GM12875 (cell line): ENCODE results near the gene ACAP3.
"Not testable (repeated sequence)": the region's sequence is repeated elsewhere in the genome, so short reads cannot be mapped to it uniquely, and the experiment has no call there.

Experiments used
- H3K4me3 ChIP-seq: one replicate; pipeline ENCODE4 v1.5.1; 2011; ENCODE audit warnings: low read depth, low read length, control low read depth
- TF ChIP-seq, protein P1 (sequence below): IDR thresholded peaks from 2 replicates; pipeline ENCODE4 v1.5.1; 2011; ENCODE audit warnings: low read depth, mild to moderate bottlenecking, control low read depth, inconsistent platforms, low read length, moderate library complexity, borderline replicate concordance; ENCODE audit not compliant: insufficient read depth

ACAP3 gene

DNA sequence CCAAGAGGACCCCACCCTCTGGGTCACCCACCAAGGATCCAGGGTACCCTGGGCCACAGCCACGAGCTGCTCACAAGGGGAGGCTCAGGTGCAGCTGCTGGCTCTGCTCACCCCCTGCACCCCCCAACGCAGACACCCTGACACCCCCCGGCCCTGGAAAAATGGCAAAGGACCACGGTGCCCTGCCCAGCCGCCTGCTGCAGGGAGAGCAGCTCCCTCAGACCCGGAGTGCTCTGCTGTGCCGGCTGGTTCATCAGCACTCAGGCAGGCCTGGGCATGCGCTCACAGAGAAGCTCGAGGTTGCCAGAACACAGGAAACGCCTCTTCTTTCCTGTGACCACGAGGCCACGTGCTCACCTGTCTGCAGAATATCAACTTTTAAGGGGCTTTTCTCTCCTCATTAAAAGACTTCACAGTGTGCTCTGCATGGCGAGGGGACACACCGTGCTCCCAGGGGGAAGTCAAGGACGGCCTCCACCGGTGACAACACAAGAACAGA is 56.9 kb downstream of the ACAP3 start:
- TF ChIP-seq, protein P1, sequence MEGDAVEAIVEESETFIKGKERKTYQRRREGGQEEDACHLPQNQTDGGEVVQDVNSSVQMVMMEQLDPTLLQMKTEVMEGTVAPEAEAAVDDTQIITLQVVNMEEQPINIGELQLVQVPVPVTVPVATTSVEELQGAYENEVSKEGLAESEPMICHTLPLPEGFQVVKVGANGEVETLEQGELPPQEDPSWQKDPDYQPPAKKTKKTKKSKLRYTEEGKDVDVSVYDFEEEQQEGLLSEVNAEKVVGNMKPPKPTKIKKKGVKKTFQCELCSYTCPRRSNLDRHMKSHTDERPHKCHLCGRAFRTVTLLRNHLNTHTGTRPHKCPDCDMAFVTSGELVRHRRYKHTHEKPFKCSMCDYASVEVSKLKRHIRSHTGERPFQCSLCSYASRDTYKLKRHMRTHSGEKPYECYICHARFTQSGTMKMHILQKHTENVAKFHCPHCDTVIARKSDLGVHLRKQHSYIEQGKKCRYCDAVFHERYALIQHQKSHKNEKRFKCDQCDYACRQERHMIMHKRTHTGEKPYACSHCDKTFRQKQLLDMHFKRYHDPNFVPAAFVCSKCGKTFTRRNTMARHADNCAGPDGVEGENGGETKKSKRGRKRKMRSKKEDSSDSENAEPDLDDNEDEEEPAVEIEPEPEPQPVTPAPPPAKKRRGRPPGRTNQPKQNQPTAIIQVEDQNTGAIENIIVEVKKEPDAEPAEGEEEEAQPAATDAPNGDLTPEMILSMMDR, result no peak
- no peak overlapping the region for H3K4me3 ChIP-seq

DNA sequence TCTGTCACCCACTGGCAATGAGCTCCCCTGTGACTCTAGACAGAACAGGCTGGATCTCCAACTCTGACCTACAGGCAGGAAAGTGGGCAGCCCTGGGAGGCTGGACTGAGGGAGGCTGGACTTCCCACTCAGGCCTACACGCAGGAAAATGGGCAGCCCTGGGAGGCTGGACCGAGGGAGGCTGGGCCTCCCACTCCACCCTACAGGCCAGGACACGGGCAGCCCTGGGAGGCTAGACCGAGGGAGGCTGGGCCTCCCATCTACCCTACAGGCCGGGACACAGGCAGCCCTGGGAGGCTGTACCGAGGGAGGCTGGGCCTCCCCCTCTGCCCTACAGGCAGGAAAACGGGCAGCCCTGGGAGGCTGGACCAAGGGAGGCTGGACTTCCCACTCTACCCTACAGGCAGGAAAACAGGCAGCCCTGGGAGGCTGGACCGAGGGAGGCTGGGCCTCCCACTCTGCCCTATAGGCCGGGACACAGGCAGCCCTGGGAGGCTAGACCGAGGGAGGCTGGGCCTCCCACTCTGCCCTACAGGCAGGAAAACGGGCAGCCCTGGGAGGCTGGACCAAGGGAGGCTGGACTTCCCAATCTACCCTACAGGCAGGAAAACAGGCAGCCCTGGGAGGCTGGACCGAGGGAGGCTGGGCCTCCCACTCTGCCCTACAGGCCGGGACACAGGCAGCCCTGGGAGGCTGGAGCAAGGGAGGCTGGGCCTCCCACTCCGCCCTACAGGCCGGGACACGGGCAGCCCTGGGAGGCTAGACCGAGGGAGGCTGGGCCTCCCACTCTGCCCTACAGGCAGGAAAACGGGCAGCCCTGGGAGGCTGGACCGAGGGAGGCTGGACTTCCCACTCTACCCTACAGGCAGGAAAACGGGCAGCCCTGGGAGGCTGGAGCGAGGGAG is 59.5 kb downstream of the ACAP3 start:
- H3K4me3 ChIP-seq, result not testable (repeated sequence)

DNA sequence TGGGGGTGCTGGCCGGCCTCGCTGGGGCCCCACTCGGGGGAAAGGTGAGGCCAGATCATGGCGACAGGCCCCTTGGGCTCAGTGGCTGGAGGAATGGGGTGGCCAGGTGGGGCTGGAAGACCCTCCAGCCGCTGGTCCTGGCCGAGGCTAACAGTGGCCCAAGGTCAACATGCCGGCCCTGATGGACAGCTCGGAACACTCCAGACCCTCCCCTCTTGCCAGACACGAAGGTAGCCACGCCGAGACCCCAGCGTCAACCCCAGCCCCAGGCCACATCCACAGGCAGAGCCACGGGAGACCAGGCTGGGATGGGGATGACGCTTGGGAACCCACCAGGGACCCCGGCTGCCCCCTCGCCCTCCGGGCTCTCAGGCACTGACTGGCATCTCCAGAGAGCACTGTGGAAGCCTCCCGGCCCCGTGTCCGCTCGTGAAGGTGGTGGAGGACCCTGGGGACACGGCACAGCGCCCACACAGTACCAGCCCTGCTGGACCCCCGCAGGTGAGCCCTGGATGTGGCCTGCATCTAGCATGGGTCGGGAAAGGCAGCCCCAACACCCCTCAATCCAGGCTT is 60.3 kb downstream of the ACAP3 start:
- H3K4me3 ChIP-seq, result no peak overlapping the region

DNA sequence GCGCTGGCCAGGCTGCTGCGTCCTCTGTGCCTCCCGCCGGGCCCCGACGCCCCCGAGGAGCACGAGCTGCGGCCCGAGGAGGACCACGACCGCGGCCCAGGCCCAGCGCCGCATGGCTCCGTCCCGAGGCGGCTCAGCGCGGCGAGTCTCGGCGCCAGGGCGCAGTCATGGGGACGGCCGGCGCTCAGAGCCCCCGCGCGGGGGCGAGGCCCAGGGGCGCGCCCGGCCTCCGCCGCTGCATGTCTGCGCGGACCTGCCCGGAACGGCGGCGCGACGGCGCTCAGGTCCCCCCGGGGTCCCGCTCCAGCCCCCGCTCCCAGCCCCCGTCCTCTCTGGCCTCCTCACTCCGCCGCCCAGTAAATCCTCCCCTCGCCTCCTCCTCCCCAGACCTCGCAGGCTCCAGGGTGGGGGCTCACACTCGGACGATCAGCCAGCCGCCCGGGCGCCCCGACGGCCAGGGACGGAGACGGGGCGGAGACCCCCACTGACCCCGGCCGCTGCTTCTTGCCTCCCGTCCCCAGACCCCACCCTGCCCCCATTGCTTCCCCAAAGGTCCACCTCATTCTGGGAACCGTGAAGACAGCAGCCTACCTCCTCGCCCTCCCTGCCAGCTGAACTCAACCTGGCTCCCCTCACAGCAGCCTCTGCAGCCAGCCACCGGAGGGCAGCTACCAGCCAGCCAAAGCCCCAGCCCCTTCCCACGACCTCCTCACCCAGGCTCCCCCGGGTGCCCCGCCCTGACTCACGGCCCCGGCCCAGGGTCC is 61.0 kb downstream of the ACAP3 start, which contains the start of gene C1QTNF12:
TSS of gene C1QTNF12 (minus strand) at position 146 of the 764 bp plus-strand sequence. CDS start at position 114, 32 bp downstream.
- TF ChIP-seq, protein P1, result no peak
- no peak within 1 kb of the TSS for H3K4me3 ChIP-seq

More for the DNA sequence above, 60.3 kb downstream of the ACAP3 start:
- TF ChIP-seq, protein P1, result 0 out of 2 replicates have a peak, but pooled peaks have one; percentile 8

DNA sequence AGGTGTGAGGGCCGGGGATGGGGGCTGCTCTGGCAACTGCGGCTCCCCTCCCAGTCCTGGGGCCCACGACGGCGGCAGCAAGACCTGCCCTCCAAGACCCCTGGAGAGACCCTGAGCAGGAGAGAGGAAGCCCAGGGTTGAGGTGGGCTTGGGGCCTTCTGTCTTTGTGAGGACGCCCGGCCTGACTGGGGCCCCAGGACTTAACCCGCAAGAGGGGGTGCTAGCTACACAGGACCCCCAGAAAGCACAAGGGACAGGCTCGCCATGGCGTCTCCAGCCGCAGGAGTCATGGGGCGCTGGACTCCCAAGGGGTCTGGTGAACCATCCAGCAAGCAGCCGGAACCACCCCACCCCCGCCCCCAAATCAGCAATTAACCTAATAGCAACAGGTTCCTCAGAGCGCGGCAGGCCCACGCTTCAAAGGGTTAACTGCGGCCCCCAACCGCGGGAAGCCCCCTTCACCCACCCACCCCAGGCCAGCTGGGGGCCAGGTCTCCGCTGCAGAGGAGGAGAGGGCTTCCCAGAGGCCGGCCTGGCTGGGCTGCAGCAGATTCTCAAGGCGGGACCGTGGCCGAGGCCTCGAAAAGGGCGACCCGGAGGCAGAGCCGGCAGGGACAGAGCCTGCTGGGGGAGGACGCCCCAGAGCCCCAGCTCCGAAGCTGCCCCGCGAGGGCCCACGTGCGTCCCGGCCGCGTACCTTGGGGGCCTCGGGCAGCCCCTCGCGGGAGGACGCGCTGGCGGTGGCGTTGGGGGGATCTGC is 61.7 kb downstream of the ACAP3 start:
- TF ChIP-seq, protein P1, result no peak
- H3K4me3 ChIP-seq, result no peak overlapping the region

DNA sequence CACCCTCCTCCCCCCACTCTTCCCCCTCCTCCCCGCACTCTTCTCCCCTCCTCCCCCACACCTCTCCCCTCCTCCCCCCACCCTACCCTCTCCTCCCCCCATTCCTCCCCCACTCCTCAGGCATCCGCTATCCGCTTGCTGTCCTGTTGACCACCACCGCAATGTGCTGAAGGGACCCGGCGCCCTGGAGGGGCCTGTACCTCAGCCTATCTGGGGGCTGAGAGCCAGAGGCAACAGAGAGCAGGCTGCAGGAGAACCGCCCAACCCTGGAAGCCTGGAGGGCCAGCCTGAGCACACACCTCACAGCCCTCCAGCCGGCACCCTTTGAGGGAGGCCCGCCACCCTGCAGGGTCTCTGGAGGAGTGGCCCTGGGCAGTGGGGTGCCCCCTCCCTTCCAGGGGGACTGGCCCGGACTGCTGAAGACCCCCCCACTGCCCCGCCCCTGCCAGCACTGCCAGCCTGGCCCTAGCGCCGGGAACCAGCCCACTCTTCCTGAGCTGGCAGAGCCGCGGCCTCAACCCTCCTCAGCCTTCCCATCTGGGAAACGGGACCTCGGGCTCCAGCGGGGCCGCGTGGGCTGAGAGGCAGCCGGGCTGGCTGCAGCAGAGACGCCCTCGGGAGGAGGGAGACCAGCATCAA is 62.4 kb downstream of the ACAP3 start:
- no peak overlapping the region for H3K4me3 ChIP-seq

More for the DNA sequence above, 62.4 kb downstream of the ACAP3 start:
- TF ChIP-seq, protein P1, result no peak
